Fibroblast of peridontal ligament (primary cell): ENCODE data around the gene M1AP.
"Not testable (repeated sequence)": the region's sequence is repeated elsewhere in the genome, so short reads cannot be mapped to it uniquely, and the experiment has no call there.

Source experiments
- DNase-seq: peaks from one replicate; pipeline ENCODE4 v3.0.0-alpha.2; 2010; ENCODE audit errors: extremely low read depth

M1AP gene

DNA sequence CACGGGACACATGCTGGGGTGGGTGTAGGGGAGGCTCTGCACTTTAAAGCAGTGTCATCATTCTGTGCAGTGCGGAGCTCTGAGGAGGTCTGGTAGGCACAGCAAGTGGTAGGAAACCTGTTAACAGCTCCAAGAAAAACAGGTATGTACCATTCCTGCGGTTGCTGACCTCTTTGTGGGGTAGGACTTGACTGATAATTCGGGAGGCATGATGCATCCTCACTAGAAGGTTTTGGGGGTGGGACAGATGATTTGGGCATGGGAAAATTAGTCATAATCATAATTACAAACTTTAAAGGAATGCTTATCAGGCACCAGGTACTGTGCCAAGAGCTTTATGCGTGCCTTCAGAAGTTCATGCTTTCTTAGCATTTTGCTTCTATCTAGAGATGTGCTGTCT is 83.9 kb downstream of the M1AP start:
- peak; percentile 35 for DNase-seq

DNA sequence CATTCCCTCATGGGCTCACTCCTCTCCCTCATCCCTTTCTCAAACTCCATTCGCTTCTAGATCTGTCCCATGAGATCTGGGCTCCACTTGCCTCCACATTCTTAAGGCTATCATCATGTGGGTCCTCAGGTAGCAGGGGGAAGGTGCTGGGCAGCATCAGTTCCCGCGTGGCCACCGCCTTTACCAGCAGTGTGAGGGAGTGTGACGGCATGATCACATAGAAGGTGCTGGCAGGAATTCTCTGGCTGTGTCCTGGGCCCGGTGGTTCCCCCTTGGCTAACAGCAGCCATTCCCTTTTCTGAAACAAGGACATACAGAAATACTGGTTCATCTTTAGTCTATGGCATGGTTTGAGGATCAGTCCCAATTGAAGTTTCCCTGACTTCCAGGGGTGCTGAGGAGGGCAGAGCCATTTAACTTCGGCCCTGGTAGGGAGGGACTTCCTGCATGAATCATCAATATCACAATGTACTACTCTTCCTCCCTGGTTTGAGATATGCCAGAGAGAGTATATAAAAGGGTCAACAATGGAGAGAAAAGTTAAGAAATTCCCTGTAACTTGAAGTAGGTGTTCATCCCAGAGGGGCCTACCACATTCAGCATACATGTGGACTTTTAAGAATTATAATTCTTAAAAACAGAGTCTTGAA is 85.9 kb downstream of the M1AP start:
- no peak for DNase-seq

GRCh38 chr2:74561022-74561421 is 87.1 kb downstream of the M1AP start:
- DNase-seq, result not testable (repeated sequence)

DNA sequence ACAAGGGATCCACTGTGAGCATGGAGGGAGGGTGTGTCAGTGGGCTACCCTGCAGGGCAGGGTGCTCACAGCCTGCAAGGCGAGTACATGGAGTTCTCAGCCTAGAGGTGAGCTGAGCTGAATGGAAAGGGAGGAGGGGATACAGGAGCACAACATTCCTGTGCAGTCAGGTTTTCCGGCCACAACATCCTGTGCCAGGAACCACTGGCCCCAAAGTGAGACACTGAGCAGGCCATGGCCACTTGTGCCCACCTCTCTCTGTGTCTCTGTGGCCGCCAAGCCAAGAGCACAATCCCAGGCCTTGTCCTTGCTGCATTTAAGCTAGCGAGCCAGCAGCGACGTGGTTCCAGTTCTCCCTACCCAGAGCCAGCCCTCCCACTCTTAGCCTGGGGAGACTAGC is 87.5 kb downstream of the M1AP start:
- DNase-seq, result no peak

GRCh38 chr2:74559912-74560311 is 88.2 kb downstream of the M1AP start:
- no peak for DNase-seq

DNA sequence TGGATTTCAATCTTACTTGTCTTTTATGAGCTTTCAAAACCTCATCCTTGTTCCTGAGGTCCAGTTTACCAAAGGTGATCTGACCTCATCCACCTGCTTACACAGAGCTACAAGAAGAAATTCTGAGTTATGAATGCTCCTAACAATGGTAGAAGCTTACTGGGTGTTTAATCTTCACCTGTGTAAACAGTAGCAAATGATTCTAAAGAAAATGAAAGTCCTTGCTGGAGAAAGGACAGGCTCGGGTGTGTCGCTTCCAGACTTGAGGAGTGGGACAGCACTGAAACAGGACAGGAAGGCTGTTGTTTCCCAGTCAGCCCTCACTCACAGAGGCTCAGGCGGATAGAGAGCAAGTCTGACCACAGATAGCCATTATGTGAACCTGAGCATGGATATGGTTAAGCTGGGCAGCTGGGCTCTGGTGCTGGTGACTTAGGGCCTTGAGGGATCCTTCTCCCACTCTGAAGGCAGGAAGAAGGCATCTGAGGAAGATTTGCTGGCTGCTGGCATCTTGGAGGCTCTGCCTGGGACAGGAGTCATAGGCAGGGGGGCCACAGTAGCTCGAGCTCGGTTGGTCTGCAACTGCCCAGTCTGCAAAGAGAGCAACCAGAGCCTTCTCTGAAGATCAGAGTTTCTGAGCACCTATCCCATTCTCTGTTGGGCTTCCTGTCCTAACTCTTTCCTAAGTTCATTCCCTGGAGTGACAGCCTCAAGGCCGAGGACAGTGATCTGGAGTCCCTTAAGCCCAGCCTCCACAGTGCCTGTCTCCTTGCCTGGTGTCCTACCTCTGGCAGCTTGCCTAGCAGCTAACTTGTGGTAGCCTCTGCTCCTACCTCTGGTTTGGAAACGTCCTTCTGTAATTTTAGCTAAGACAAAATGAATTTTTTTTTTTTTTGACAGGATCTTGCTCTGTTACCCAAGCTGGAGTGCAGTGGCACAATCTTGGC is 89.6 kb downstream of the M1AP start:
- no peak for DNase-seq

DNA sequence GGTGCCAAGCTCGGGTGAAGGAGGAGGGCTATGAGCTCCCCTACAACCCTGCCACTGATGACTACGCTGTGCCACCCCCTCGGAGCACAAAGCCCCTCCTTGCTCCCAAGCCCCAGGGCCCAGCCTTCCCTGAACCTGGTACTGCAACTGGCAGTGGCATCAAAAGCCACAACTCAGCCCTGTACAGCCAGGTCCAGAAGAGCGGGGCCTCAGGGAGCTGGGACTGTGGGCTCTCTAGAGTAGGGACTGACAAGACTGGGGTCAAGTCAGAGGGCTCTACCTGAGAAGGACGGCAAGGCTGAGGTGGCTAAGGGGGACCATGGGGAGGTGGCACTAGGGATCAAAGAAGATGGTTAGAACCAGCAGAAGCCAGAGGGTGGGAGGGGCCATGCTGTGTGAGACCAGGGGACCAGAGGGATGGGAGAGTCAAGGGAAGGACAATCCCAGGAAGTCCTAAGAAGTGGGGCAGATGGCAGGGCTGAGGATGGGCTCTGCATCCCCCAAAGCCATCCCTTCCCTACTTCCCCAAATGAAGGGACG is 91.2 kb downstream of the M1AP start:
- DNase-seq, result no peak

DNA sequence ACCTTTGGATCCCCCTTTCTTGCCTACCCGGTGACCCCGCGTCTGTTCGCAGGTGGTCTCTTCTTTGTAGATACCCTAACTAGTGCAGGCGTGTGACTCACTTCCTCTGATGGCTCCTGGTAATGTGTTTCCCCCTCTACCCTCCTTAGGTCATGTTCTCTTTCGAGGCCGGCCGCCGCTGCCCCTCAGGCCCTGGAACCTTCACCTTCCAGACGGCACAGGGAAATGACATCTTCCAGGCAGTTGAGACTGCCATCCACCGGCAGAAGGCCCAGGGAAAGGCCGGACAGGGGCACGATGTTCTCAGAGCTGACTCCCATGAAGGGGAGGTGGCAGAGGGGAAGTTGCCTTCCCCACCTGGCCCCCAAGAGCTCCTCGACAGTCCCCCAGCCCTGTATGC is 92.0 kb downstream of the M1AP start:
- no peak for DNase-seq

- no peak for DNase-seq
Observed at GRCh38 chr2:74555610-74556103, 92.5 kb downstream of the M1AP start.

DNA sequence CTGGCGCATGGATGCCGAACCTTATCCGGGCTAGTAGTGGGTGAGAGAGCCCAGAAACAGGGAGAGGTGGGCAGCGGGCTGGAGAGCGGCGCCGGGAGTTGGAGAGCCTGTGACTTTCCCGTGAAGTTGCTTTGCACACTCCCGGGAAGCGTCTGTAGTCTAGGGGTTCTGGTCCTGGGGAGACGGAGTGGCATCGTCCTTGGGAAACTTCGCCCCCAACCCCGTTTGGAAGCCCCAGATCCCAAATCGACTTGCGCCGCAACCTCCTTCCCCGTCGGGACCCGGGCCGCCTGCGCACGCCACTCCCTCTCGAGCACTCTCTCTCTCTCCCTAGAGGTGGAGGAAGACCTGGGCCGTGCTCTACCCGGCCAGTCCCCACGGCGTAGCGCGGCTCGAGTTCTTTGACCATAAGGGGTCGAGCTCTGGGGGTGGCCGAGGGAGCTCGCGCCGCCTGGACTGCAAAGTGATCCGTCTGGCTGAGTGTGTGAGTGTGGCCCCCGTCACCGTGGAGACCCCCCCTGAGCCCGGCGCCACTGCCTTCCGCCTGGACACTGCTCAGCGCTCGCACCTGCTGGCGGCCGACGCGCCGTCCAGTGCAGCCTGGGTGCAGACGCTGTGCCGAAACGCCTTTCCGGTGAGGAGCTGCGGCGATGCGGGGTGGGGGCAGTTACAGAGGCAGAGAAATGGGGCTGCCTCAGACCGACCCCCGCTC is 93.2 kb downstream of the M1AP start:
- no peak for DNase-seq

- DNase-seq, result peak; percentile 93
Observed at GRCh38 chr2:74553892-74554819, 94.0 kb downstream of the M1AP start, which contains the start of the genes DOK1 and LOXL3. DOK1 (plus strand) TSS chr2:74554720; CDS start chr2:74554755, 35 bp downstream. LOXL3 (minus strand) TSS chr2:74553942; CDS start chr2:74552634, 1,308 bp downstream.

- peak; percentile 31 for DNase-seq
Observed at GRCh38 chr2:74552914-74553811, 95.0 kb downstream of the M1AP start.

- no peak for DNase-seq
Observed at GRCh38 chr2:74551942-74552913, 95.9 kb downstream of the M1AP start.

DNA sequence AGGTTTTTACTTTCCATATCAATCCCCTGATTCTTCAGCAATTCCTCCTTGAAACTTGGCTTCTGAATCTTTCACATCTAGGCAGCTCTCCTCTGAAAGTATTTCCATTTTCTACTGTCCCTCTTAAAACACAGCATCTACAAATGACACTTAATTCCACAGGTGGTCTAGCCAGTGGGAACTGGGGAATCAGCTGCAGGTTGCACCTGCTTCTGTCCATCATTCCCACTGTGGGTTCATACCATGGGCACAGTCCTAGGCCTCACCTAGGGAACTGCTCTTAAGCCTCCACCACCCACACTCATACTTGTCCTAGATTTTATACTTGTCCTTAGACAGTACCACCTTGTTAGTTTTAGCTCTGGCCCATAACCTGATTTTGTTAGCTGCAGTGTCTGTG is 96.6 kb downstream of the M1AP start:
- no peak for DNase-seq

DNA sequence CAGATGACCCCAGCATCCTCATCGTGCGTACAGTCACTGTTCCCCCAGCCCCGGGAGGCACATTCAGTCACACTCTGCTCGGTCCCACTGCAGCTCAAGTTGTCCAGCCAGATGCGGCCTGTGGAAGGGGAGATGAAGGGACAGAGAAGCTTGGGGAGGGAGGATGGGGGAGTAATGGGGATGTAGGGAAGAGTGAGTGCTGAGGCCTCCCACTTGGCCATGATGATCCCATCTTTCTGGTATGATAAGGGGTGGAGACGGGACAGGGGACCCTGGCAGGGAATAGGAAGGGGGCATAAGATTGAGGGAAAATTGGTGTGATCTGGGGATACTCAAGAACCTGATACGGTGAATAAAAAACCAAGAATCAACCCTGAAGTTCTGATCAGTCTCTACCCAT is 97.9 kb downstream of the M1AP start:
- no peak for DNase-seq

GRCh38 chr2:74548900-74549826 is 99.0 kb downstream of the M1AP start:
- no peak for DNase-seq

DNA sequence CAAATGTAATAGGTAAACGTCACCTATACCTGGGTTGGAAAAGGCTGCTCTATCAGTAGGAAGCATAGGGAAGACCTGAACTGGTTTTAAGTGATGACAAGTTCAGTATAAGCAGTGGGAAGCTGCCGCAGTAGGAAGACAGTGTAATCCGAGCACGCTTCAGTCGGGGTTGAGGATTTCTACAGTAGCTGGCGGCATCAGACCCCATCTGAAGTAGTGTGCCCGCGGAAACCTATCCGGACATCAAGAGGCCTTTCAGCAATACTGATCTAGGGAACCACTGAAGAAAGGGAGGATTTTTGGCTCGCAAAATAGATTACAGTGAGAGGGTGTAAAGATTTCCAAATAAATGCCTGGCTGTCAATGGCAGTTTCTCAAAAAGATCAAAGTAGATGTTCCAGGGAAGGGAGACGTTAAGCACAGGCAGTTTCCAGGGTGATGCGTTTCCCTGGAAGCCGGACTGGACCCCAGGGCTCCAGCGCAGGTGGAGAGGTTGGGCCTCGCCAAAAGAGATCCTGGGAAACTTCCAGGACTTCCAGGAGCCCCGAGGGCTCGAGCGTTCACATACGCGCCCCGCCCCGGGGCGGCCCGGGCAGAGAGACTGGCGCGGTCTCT is 99.7 kb downstream of the M1AP start:
- DNase-seq, result peak; percentile 25
